KMS-11 (cell line): ENCODE results near the gene KRTAP10-12.

ENCODE experiments used
- H2AFZ ChIP-seq: fragments of 200-600 bp; sonication (generic); 2 replicates; pipeline ENCODE4 v1.6.1; 2016; ENCODE audit warnings: antibody characterized with exemption, mixed run types, low read depth
- H3K27ac ChIP-seq: fragments of 200-600 bp; sonication (generic); 2 replicates; pipeline ENCODE4 v1.6.1; 2016; ENCODE audit warnings: mild to moderate bottlenecking, mixed run types
- H3K27me3 ChIP-seq: fragments of 200-600 bp; sonication (generic); 2 replicates; pipeline ENCODE4 v1.6.1; 2017; ENCODE audit warnings: mild to moderate bottlenecking, low read depth, mixed run types, moderate library complexity; ENCODE audit not compliant: insufficient read depth
- H3K36me3 ChIP-seq: fragments of 200-600 bp; sonication (generic); 2 replicates; pipeline ENCODE4 v1.6.1; 2017; ENCODE audit warnings: mild to moderate bottlenecking, mixed run types; ENCODE audit not compliant: insufficient read depth
- H3K4me1 ChIP-seq: fragments of 200-600 bp; sonication (generic); 2 replicates; pipeline ENCODE4 v1.6.1; 2016; ENCODE audit warnings: mild to moderate bottlenecking, low read depth, mixed run types; ENCODE audit not compliant: poor library complexity, severe bottlenecking
- H3K4me2 ChIP-seq: fragments of 200-600 bp; sonication (generic); 2 replicates; pipeline ENCODE4 v1.7.0; 2016; ENCODE audit warnings: mild to moderate bottlenecking, mixed run types
- H3K4me3 ChIP-seq: fragments of 200-600 bp; sonication (generic); IDR thresholded peaks from 2 replicates; pipeline ENCODE4 v1.6.1; 2017; ENCODE audit warnings: low read depth, low read length, mixed read lengths; ENCODE audit not compliant: insufficient read depth
- H3K79me2 ChIP-seq: fragments of 200-600 bp; sonication (generic); 2 replicates; pipeline ENCODE4 v1.6.1; 2016; ENCODE audit warnings: low read depth, mixed run types; ENCODE audit not compliant: insufficient read depth
- H3K9ac ChIP-seq: fragments of 200-600 bp; sonication (generic); 2 replicates; pipeline ENCODE4 v1.6.1; 2016; ENCODE audit warnings: mild to moderate bottlenecking, mixed run types
- H4K20me1 ChIP-seq: fragments of 200-600 bp; sonication (generic); 2 replicates; pipeline ENCODE4 v1.6.1; 2016; ENCODE audit warnings: mild to moderate bottlenecking, mixed run types; ENCODE audit not compliant: insufficient read depth
- CTCF ChIP-seq: fragments of 200-600 bp; sonication (generic); conservative IDR thresholded peaks from 2 replicates; pipeline ENCODE4 v1.6.1; 2017; ENCODE audit warnings: low read depth, mild to moderate bottlenecking, antibody characterized with exemption, low read length, moderate library complexity, mixed read lengths

KRTAP10-12 gene

DNA sequence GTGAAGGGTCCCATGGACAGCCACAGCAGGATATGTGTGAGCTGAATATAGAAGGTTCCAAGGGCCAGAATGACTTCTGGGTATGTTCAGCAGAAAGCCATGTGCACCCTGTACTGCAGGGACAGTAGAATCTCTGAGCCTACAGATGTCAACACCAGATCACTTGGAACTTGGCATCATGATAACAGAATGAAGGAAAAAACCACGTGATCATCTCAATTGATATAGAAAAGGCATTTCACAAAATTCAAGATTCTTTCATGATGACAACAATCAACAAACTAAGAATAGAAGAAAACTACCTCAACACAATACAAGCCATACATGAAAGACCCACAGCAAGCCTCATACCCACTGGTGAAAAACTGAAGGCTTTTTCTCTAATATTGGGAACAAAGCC lies 29.4 kb upstream of the KRTAP10-12 start:
- Histone ChIP-seq H3K4me3 (no peak overlapping the region), H3K27me3 (peaks cover 29% of the 10 kb centered on the region; the same call in 1 of the 2 replicates), H3K4me2 (no peak overlapping the region), H3K4me1 (no peaks in the 10 kb centered on the region), H4K20me1 (no peaks in the 10 kb centered on the region), H2AFZ (no peak overlapping the region), H3K36me3 (no peaks in the 10 kb centered on the region), H3K9ac (no peak overlapping the region), H3K27ac (no peak overlapping the region), H3K79me2 (no peaks in the 10 kb centered on the region)
- no peak for TF ChIP-seq CTCF

- Histone ChIP-seq H3K9ac (no peak overlapping the region), H3K27me3 (peaks cover 33% of the 10 kb centered on the region)
Observed at GRCh38 chr21:44670642-44671432, 26.1 kb upstream of the KRTAP10-12 start.

GRCh38 chr21:44671911-44672310 lies 25.1 kb upstream of the KRTAP10-12 start:
- Histone ChIP-seq H3K27me3 (peaks cover 44% of the 10 kb centered on the region), H3K9ac (no peak overlapping the region), H3K4me2 (no peak overlapping the region), H3K27ac (no peak overlapping the region), H3K4me3 (no peak overlapping the region), H2AFZ (no peak overlapping the region), H3K36me3 (no peaks in the 10 kb centered on the region), H3K79me2 (no peaks in the 10 kb centered on the region), H3K4me1 (no peaks in the 10 kb centered on the region), H4K20me1 (no peaks in the 10 kb centered on the region)
- no peak for TF ChIP-seq CTCF

More at GRCh38 chr21:44670642-44671432, 26.1 kb upstream of the KRTAP10-12 start:
- H3K4me3 ChIP-seq: no peak overlapping the region
- H4K20me1 ChIP-seq: no peaks in the 10 kb centered on the region
- H3K4me2 ChIP-seq: no peak overlapping the region
- no peaks in the 10 kb centered on the region for H3K36me3 ChIP-seq
- no peak overlapping the region for H3K27ac ChIP-seq
- H2AFZ ChIP-seq: no peak overlapping the region
- H3K4me1 ChIP-seq: no peaks in the 10 kb centered on the region
- H3K79me2 ChIP-seq: no peaks in the 10 kb centered on the region
- TF ChIP-seq CTCF: no peak

- Histone ChIP-seq H3K9ac (no peak overlapping the region), H3K4me1 (no peaks in the 10 kb centered on the region), H3K27ac (no peak overlapping the region), H3K4me3 (no peak overlapping the region), H3K4me2 (no peak overlapping the region), H4K20me1 (no peaks in the 10 kb centered on the region), H2AFZ (no peak overlapping the region), H3K27me3 (peaks cover 83% of the 10 kb centered on the region), H3K79me2 (no peaks in the 10 kb centered on the region), H3K36me3 (no peaks in the 10 kb centered on the region)
- TF ChIP-seq CTCF: no peak
Observed at GRCh38 chr21:44677881-44678280, 19.1 kb upstream of the KRTAP10-12 start.
